HG03039 (cell line): Measurements from ENCODE around the gene SLC4A9.
A peak's percentile ranks its signal among the peaks of the same experiment; 100 is the strongest.
"Not testable (repeated sequence)": the region's sequence is repeated elsewhere in the genome, so short reads cannot be mapped to it uniquely, and the experiment has no call there.

Experiments used
- ATAC-seq: cut with Tn5 transposase; IDR thresholded peaks from one replicate; pipeline ENCODE4 v1.9.1; 2021; ENCODE audit warnings: mild to moderate bottlenecking, moderate library complexity; ENCODE audit not compliant: unreplicated experiment

The SLC4A9 gene

DNA sequence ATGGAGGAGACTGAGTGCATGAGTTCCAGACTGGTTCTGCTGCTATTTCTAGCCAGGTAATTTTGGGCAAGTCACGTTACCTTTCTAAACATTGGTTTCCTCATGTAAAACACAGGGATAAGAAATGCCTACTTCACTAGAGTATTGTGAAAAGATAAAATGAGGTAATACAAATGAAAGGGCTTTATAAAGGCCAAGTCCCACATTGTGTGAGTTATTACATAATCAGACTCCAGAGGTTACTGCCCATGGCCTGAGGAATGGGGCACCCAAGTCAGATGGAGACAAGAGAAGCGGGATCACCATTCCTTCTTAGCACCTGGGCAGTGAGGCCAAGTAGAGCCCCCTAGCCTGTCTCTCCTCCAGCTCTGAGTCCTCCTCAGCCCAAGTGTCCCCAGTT, 21.1 kb upstream of the SLC4A9 start:
- ATAC-seq = no peak

DNA sequence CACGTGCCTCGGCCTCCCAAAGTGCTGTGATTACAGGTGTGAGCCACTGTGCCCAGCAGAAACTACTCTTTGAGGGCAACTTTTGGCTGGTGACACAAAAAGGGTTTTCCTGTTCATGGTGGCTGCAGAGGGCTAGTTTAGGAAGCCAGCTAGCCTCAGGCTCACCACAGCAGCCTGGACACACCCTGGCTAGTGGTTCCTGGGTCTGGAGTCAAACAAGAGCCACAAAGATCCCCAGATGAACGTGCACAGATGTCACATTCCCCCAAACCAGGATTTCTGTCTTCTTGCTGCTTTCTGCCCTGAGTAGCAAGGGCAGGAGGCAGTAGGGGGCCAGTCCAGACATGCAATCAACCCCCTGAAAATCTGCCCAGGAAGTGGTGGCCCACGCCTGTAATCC, 20.4 kb upstream of the SLC4A9 start:
- no peak for ATAC-seq

DNA sequence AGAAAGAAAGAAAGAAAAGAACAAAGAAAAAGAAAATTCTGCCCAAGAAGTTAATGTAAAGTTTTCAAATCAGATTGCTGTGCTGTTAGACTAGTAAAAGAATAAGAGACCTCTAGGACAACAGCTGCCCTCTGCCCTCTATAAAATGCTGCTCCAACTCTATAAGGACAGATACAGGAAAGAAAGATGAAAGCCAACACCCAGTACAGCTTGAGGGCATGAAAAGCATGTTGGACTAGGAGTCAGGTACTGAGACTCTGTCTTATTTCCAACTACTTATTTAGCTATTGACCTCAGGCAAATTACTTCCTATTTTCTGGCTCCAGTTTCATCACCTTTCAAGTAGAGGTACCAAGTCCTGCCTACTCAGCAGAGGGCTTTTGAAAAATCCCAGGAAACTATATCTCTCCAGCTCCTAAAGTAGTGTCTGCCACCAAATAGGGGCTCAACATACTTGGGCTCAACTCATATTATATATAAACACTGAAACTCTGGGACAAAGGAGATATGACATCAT, 19.3 kb upstream of the SLC4A9 start:
- no peak for ATAC-seq

DNA sequence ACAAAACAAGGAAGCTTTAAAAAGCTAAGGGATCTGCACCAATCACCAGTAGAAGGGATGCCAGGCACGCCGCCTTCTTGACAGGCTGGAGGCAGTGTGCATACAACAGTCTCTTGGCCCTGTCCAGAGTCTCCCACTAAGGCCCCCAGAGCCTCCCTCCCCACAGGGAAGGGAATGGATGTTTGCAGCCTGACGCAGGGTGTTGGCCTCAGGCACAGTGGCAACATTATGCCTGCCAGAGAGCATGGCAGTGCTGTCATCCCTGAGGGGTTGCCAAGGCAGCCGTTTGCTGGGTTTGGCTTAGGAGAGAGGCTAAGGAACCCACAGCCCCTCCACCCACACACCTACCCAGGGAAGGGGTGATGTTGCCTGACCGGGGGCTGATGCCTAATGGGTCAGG, 18.4 kb upstream of the SLC4A9 start:
- ATAC-seq = no peak

DNA sequence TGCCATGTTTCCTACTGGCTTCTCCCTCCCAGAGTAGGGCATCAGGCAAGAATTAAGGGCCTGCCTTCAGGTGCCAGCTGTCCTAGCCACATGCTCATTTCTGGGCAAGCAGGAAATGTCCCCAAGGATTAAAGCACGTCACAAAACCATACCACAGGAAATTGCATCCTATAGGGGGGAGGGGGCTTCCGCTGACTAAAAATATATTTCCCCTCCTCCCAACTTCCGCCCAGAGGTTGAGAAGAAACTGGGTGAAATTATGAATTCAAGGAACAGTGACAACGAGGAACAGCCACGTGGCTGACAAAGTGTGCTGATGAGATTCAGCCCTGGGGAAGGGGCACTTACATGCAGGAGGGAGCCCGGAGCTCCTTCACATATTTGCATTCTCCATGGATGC, 17.7 kb upstream of the SLC4A9 start:
- ATAC-seq = no peak

DNA sequence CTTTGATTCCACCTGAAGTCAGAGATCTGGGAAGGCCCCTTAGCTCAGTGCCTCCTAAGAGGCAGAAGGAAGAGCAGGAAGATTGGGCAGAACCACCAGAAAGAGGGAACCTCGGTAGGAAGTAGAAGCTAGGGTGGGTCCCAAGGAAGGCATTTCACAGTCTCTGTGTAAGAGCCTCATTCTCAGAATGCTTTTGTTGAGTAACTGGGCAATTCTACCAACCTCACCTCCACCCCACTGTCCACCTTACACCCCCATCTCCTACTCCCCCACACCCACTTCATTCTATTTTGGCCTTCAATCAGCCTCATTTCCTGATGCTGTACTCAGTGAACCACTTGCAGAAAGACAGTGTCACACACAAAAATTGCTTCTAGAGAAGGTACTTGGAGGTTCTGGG, 17.1 kb upstream of the SLC4A9 start:
- no peak for ATAC-seq

DNA sequence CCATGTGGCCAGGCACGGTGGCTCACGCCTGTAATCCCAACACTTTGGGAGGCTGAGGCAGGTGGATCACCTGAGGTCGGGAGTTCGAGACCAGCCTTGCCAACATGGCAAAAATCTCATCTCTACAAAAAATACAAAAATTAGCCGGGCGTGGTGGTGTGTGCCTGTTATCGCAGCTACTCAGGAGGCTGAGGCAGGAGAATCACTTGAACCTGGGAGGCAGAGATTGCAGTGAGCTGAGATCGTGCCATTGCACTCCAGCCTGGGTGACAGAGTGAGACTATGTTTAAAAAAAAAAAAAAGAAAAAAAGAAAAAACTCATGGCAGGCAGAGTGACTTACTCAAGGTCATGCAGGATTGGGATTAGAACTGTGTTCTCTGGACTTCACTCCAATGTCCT, 16.1 kb upstream of the SLC4A9 start:
- not testable (repeated sequence) for ATAC-seq

DNA sequence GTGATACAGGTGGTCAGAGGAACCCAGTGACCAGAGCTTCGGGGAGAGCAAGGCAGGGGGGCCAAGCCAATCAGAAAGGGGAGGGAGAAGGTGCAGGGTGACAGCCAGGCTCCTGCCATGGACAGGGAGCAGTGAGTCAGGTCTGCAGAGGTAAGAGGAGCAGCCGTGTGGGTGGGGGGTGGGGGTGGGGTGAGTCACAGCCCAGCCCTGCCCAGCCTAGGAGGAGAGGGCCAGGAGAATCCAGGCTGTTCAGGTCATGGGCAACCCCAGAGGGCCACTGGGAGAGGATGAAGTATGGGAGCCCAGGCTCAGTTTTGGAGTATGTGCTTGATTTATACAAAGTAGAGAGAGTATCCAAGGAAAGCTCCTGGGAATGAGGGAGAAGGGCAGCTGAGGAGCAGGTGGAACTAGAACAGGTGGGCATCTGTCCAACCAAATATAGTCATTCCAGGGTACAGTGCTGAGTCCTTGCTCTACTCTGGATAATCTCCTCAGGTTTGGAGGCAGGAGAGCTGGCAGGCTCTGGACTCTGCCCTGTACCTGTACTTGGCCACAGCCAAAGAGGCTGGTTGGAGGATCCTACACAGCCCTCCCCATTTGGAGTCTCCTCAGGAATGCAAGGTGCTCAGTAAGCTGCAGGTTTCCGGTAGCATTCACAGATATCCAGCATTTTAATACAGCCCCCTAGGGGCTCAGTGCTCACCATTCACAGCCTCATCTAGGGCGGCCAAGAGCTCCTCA, 15.1 kb upstream of the SLC4A9 start:
- no peak for ATAC-seq

DNA sequence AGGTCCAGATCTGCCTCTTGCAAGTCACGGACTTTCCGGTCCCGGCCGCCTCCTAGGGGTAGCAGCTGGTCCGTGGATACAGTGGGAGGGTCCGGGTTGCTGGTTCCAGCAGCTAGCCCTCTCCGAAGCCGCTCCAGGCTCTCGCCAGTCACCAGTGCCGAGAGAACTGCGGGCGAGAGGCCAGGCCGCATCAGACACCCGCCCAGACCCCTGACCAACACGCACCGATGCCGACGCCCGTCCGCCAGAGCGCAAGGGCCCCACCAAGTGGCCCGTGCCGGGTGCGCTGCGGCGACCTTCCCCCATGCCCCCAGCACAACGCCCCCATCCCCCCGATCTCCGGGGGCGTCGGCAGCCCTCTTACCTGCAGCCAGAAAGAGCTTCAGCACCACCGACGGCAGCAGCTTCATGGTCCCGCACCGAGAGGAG, 14.1 kb upstream of the SLC4A9 start:
- no peak for ATAC-seq

DNA sequence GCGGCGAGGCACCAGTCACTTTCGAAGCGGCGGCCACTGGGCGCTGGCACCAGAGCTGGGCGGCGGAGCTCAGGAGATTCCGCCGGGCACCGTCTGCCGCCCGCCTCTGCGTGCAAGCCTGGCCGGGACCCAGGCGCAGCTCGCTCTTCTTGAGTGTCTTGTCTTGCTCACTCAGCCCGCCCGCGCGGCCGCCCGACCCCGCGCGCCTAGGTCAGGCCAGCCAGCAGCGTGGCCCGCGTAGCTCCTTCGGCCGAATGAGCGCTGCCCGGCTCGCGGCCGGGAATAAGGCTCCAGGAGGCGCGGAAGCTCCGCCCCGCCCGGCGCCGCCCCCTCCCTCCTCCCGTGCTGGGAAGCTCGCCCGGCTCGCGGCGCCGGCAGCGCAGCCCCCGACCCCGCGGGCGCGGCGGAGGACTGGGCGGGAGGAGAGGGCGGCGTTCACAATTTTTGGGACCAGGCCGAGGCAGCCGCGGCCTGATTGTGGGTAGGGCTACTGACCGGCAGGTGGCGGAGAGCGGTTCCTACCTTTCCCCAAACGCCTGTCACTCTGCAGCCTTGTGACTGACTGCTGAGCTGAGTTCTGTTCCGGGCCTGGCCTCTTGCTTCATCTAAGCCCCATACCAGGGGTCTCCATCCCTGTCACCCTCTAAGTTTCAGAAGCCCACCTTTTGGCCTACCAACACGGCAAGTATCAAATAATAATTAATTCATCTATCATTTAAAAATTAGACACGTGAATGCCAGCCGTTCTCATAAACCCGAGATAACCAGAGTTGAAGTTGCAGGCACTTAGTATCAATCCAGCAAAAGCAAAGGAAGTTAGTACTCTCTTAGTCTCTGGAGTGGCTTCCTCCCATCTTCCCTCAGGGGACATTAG, 13.4 kb upstream of the SLC4A9 start, which contains the start of gene HBEGF:
Gene HBEGF (minus strand): TSS at position 256 of the 874 bp plus-strand sequence. CDS start 275 bp downstream, outside the sequence.
- peak; percentile 73 for ATAC-seq

DNA sequence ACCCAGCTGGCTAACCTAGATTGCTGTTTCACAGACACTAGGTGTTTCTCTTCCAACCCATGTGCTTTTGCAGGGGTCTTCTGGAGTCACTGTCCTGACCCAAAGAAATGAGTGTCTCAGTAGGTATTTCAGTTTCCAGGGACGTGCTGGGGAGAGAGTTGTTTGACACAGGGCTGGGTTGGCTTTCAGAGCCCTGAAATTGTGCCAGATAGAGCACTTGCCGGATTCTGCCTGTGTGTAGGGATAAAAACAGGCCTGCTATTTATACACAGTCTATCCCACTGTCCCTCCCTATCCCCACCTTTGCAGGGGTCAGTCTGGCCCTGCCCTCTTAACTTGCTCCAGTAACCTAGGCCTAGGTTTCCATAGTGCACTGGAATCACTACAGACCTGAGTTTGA, 12.6 kb upstream of the SLC4A9 start:
- no peak for ATAC-seq

DNA sequence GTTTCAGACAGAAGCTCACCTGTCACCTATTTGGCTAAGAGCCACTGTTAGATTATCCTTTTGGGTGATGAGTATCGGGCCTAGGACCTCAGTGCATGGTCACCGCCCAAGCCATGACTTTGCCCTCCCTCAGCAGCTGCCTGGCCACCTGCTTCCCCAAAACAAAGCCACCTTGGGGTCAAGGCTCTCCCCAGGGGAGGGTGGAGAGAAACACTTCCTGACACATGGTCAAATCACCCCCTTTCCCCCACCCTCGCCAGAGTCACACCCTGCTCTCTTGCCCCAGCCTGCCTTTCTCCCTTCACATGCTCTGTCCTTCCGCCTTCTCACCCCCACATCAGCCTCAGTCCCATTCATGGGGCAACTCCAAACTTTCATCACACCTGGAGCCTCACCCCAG, 11.9 kb upstream of the SLC4A9 start:
- ATAC-seq = no peak

DNA sequence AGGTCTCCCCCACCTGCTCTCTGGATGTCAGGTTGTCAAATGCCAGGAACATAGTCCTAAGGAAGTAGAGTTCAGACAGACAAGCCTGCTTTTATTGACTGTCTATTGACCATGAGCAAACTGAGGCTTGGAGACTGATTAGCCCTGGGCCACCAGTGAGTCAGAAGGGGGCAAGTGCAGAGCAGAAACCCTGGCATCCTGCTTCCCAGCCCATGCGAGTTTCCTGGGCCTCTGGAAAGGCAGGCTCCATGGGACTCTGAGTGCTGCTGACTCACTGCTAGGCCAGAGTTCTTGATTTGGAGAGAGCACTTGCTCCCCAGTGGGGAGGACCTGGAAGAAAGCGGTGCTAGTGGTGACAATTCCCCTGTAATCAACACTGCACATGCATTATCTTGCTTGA, 10.8 kb upstream of the SLC4A9 start:
- no peak for ATAC-seq

DNA sequence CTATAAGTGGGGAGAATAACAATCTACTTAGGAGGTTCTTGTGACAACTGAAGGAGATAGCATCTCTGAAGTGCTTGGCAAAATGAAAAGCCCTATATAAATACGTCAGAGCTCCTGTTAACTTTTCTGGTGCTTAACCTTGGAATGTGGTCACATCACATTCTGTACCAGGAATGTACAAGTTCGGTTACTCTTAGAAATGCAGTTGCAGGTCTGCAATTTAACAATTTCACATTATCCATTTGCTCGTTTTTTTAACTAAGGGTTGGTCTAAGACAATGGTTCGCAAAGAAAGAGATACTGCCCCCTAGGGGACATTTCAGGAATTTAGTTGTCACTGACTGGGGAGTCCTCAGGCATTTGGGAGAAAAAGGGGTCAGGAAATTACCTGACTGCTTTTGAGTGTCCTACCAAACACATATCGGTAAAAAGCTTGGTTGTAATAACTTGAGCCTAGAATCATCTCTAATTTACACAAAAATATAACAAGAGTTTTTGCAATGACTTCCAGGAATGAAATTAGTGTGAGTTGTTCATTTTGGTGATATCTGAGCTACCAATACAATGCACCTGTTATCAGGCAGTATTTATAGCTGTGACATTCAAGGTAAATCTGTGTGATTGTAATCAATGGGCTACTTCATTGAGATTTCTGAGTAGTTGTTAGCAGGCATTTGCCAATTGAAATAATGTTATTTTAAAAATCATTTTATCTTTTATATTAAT, 8.2 kb upstream of the SLC4A9 start:
- no peak for ATAC-seq

DNA sequence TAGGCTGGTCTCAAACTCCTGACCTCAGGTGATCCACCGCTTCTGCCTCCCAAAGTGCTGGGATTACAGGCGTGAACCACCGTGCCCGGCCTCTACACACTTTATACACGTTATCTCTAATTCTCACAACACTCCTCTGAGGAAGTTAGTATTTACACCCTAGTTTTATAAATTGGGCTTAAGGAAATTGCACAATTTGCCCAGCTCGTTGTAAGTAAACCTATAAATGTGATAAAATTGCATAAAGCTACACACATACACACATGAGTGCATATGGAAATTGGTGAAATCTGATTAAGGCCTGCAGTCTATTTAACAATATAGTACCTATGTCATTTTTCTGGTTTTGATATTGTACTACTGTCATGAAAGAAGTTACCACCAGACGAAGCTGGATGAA, 4.4 kb upstream of the SLC4A9 start:
- ATAC-seq = no peak

DNA sequence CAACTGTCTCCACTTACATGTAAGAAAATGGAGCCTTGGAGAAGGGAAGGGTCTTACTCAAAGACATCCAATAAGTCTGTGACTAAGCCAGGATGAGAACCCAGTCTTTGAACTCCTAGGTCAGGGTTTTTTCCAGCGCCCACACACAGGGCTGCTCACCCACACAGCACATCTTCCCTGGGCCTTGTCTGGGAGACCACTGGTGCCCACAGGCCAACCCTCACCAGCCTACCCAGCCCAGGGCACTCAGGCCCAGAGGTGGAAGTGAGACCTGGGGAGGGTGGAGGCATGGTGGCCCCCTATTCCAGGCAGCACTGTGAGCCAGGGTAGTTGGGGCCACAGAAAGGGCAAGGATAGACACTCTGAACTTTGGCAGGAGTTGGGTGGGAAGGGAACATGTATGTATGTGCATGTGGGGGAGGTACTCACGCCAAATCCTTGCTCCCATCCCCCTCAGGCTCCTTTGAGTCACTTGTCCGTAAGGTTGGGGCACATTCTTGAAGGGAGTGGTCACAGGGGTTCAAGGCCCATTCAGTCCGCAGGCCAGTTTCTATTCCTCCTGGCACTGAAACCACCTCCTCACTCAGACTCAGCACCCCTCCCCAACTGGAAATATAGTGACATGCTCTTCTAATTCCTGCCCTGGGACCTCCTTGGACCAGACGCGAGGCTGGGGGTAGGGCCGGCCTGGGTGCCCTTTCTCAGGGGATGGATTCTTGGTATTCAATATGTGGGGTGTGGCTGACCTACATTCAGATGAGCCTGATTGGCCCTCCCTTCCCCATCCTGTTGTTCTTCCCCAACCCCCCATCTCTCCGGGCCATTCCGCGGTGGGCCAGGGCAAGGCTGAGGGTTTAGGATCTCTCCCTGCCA, 2.9 kb upstream of the SLC4A9 start:
- ATAC-seq = no peak

DNA sequence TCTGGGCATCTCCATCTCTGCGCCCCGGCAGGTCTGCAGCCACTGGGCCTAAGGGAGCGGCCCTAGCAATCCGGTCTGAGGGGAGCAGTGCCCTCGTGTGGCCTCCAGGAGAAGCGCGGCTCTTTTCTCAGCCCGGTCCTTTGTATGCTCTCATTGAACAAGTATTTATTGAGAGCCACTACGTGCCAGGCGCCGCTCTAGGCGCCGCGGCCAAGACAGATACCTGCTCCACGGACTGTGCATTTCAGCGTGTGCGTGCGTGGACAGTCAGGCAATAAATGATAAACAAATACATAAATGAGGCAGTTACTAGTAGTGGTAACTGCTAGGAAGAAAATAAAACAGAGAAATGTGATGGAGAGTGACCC, 2.3 kb upstream of the SLC4A9 start:
- ATAC-seq = peak; percentile 92

DNA sequence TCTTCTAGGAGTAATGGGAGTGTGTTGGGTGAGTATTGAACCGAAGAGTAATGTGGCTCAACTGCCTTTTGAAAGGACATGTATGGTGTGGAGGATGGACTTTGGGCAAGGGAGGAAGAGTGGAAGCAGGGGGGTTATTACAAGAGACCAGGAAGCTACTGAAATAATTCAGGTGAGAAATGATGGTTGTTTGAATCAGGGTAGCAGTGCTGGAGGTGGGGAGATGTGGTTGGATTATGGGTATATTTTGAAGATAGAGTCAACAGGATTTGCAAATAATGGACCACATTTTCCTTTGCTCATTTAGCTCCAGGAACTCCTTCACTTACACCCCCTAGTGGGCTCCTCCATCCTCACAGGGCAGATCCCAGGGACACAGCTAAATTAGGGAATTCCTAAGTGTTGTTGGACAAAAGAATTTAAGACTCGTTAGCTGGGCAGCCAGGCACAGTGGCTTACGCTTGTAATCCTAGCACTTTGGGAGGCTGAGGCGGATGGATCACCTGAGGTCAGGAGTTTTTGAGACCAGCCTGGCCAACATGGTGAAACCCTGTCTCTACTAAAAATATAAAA, 1.2 kb upstream of the SLC4A9 start:
- ATAC-seq = no peak

DNA sequence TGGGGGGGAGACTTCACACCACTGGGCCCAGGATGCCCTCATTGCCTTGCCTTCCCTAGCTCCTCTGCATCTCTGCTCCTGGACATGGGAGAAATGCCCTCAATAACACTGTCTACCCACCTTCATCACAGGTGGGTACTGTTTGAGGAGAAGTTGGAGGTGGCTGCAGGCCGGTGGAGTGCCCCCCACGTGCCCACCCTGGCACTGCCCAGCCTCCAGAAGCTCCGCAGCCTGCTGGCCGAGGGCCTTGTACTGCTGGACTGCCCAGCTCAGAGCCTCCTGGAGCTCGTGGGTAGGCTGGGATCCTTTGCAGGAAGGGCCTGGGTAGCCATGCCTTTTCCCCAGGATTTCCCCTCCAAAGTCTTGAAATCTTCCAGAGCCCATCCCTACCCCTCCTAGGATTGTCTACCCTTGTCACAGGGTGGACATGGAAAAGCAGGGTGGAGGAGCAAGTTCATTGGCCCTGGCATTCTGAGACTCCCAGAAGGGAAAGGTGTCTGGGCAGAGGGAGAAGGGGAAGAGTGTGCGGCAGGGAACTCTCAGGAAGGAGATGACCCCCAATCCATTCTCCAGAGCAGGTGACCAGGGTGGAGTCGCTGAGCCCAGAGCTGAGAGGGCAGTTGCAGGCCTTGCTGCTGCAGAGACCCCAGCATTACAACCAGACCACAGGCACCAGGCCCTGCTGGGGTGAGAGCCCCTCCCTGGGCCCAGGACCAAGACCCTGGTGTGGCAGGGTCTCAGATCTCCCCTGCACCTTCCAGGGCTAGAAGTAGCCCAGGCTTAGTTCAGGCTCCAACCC, 886 bp downstream of the SLC4A9 start:
- no peak for ATAC-seq
